Tibial artery (tissue), 4 donors: Measurements from ENCODE around the gene TADA3.
"Not testable (repeated sequence)": the region's sequence is repeated elsewhere in the genome, so short reads cannot be mapped to it uniquely, and the experiment has no call there.

Source experiments
- DNase-seq, 2 donors: peaks; one replicate each; pipeline ENCODE4 v3.0.0-alpha.2; 2019
- H3K27ac ChIP-seq, 2 donors: fragments of 200-600 bp; sonication (generic) in 1 of 2; 1 replicate in 1 of 2; 2 replicates in 1 of 2; pipeline ENCODE4 v1.5.1; 2018 to 2019; ENCODE audit warnings: mild to moderate bottlenecking in 1 of 2
- H3K27me3 ChIP-seq, 2 donors: fragments of 200-600 bp; sonication (generic) in 1 of 2; one replicate each; pipeline versions ENCODE4 v1.5.1 to v1.6.0; 2016 to 2019
- H3K36me3 ChIP-seq, 3 donors: fragments of 200-600 bp; sonication (generic) in 2 of 3; one replicate each; pipeline ENCODE4 v1.5.1; 2016 to 2019; ENCODE audit warnings: mild to moderate bottlenecking in 2 of 3
- H3K4me1 ChIP-seq, 4 donors: fragments of 200-600 bp; sonication (generic) in 2 of 4; 1 replicate in 3 of 4; 2 replicates in 1 of 4; pipeline ENCODE4 v1.5.1; 2016 to 2019
- H3K4me3 ChIP-seq, 2 donors: fragments of 200-600 bp; sonication (generic) in 1 of 2; 1 replicate in 1 of 2; 2 replicates in 1 of 2; pipeline ENCODE4 v1.5.1; 2018 to 2019; ENCODE audit warnings: mild to moderate bottlenecking in 2 of 2
- H3K9me3 ChIP-seq, 3 donors: fragments of 200-600 bp; sonication (generic) in 1 of 3; one replicate each; pipeline ENCODE4 v1.5.1; 2016 to 2019
- intact Hi-C: fragments of 100-400 bp; cut with DNase I; formaldehyde crosslinking; loops from one replicate; pipeline ENCODE4 v1.15.0; 2023; ENCODE audit warnings: low total_unique reads
- TF ChIP-seq, protein P1 (sequence below), 2 experiments: fragments of 200-600 bp in 1 of 2; fragments of 450-650 bp in 1 of 2; IDR thresholded peaks; one replicate each; pipeline ENCODE4 v1.5.1; 2017 to 2019; ENCODE audit warnings: antibody characterized with exemption in 2 of 2, mild to moderate bottlenecking in 1 of 2, moderate library complexity in 1 of 2

The TADA3 gene

GRCh38 chr3:9779721-9780457, 12.4 kb downstream of the TADA3 start:
- Histone ChIP-seq H3K27me3 (no peaks in the 10 kb centered on the region), H3K4me1 (peaks cover 0 to 16% (median 3%) of the 10 kb centered on the region in 4 donors), H3K9me3 (no peaks in the 10 kb centered on the region), H3K36me3 (peaks cover 47 to 60% (median 47%) of the 10 kb centered on the region in 3 donors), H3K27ac (no peak overlapping the region), H3K4me3 (no peak overlapping the region)
- intact Hi-C loops, result no loop called here
- TF ChIP-seq, protein P1, sequence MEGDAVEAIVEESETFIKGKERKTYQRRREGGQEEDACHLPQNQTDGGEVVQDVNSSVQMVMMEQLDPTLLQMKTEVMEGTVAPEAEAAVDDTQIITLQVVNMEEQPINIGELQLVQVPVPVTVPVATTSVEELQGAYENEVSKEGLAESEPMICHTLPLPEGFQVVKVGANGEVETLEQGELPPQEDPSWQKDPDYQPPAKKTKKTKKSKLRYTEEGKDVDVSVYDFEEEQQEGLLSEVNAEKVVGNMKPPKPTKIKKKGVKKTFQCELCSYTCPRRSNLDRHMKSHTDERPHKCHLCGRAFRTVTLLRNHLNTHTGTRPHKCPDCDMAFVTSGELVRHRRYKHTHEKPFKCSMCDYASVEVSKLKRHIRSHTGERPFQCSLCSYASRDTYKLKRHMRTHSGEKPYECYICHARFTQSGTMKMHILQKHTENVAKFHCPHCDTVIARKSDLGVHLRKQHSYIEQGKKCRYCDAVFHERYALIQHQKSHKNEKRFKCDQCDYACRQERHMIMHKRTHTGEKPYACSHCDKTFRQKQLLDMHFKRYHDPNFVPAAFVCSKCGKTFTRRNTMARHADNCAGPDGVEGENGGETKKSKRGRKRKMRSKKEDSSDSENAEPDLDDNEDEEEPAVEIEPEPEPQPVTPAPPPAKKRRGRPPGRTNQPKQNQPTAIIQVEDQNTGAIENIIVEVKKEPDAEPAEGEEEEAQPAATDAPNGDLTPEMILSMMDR (IDR thresholded peaks at IDR 0.05), result no peak
- DNase-seq, result no peak

DNA sequence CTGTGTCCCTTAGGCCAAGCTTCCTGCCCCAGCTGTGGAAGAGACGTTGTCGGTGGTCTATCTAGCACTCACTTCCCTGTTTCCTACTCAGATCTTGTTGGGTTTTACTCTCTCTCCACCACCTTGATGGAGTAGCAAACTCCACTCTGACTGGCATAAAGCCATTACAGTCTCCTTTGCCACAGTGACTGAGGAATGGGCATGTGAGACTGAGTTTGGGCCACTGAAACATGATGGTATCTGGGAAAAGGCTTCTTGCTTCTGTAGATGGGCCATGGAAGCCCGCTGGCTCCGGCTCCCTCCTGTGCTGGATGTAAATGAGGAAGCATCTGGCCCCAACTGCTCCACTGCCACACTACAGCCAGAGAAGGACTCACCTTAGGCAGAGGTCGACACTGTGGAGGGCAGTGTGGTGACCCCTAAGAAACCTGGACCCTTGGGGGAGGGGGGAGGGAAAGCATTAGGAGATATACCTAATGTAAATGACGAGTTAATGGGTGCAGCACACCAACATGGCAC, 13.1 kb downstream of the TADA3 start:
- Histone ChIP-seq H3K4me3 (no peak overlapping the region), H3K4me1 (peaks cover 0 to 16% (median 3%) of the 10 kb centered on the region in 4 donors), H3K36me3 (peaks cover 39 to 52% (median 40%) of the 10 kb centered on the region in 3 donors), H3K27me3 (no peaks in the 10 kb centered on the region), H3K27ac (no peak overlapping the region), H3K9me3 (no peaks in the 10 kb centered on the region)
- intact Hi-C loops, result no loop called here
- TF ChIP-seq, protein P1 (IDR thresholded peaks at IDR 0.05), result no peak
- no peak for DNase-seq

GRCh38 chr3:9778143-9779074, 13.9 kb downstream of the TADA3 start:
- Histone ChIP-seq H3K9me3 (no peaks in the 10 kb centered on the region), H3K4me1 (peaks cover 0 to 16% (median 3%) of the 10 kb centered on the region in 4 donors), H3K27ac (no peak overlapping the region), H3K36me3 (peaks cover 33 to 45% (median 33%) of the 10 kb centered on the region in 3 donors), H3K4me3 (no peak overlapping the region), H3K27me3 (no peaks in the 10 kb centered on the region)
- TF ChIP-seq, protein P1 (IDR thresholded peaks at IDR 0.05), result no peak
- DNase-seq, result no peak
- intact Hi-C loops, result no loop called here

DNA sequence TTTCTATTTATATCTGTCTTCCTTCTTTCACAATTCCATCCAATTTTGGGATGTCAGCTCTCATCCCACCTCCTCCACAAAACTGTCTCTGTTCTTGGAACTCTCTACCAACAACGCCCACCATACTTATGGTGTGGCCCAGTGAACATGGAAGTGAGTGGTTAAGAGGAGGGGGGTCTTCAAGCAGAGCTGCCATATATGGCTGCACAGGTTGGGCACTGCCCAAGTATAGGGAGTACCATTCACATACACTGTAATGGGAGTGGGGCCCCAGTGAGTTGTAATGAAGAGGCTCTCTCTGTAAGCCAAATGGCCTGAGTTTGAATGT, 14.6 kb downstream of the TADA3 start:
- no peaks in the 10 kb centered on the region for H3K27me3 ChIP-seq
- TF ChIP-seq, protein P1 (IDR thresholded peaks at IDR 0.05), result no peak
- peaks cover 0 to 16% (median 3%) of the 10 kb centered on the region in 4 donors for H3K4me1 ChIP-seq
- DNase-seq, result no peak
- H3K27ac ChIP-seq, result no peak overlapping the region
- peaks cover 26 to 37% (median 27%) of the 10 kb centered on the region in 3 donors for H3K36me3 ChIP-seq
- intact Hi-C loops, result no loop called here
- H3K9me3 ChIP-seq, result no peaks in the 10 kb centered on the region
- no peak overlapping the region for H3K4me3 ChIP-seq

DNA sequence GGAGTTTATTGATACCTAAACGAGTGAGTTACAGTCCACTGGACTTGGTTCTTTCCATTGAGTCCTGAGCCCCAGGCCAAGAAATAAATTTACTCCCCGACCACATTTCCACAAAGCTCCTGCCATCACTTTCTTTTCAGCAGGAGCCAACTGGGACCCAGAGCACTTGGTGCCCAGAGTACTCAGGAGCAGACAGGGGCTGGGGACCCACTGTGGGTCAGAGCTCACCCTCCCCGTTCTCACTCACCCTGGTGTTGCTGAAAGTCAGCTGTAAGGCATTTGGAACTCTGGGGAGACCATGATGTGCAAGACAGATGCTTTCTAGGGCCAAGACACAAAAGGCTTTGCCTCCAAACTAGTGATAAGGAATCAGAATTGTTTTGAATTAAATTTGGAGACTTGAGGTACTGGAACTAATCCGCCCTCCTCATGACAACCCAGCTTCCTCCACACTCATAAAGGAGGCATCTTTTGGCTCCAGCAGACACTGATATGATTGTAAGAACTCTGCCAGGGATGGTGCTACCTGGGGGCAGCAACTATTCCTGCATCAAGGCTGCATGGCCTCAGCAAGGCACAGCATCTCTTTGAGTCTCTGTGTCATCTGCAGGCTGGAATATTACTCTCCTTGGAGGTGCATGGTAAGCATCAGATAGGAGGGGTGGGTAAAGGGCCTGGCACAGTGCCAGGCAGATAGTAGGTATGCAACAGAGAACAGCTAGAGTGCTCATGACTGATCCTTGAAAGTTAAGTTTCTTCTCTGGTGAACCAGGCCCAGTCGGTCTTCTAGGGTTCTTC, 15.2 kb downstream of the TADA3 start:
- H3K36me3 ChIP-seq, result peaks cover 20 to 32% (median 21%) of the 10 kb centered on the region in 3 donors
- no peak overlapping the region for H3K4me3 ChIP-seq
- no peak overlapping the region for H3K27ac ChIP-seq
- DNase-seq, result no peak
- no peaks in the 10 kb centered on the region for H3K27me3 ChIP-seq
- TF ChIP-seq, protein P1 (IDR thresholded peaks at IDR 0.05), result no peak
- no peaks in the 10 kb centered on the region for H3K9me3 ChIP-seq
- intact Hi-C loops, result no loop called here
- peaks cover 0 to 16% (median 3%) of the 10 kb centered on the region in 4 donors for H3K4me1 ChIP-seq

GRCh38 chr3:9771007-9771406, 21.3 kb downstream of the TADA3 start:
- intact Hi-C loops, result loop anchor here (2.0 kb wide), 1 partner anchor 22 kb away; the partner anchor contains the start of genes ARPC4 and TADA3
- H3K27me3 ChIP-seq, H3K36me3 ChIP-seq, DNase-seq, H3K4me3 ChIP-seq, H3K9me3 ChIP-seq: not testable (repeated sequence)
- Histone ChIP-seq H3K27ac (peak overlapping the region; percentile 87 to 93), H3K4me1 (peaks cover 0 to 38% (median 25%) of the 10 kb centered on the region in 4 donors)
